Measurements from ENCODE around the gene AMT. TPM values are rescaled to one million over a fixed set of nuclear protein-coding genes. Genes with fewer than 3 reads are reported as not detected.

The AMT gene
- total RNA-seq, 4 donors from 2014 or later: 0.32 to 11.4 (median 7.6) TPM

DNA sequence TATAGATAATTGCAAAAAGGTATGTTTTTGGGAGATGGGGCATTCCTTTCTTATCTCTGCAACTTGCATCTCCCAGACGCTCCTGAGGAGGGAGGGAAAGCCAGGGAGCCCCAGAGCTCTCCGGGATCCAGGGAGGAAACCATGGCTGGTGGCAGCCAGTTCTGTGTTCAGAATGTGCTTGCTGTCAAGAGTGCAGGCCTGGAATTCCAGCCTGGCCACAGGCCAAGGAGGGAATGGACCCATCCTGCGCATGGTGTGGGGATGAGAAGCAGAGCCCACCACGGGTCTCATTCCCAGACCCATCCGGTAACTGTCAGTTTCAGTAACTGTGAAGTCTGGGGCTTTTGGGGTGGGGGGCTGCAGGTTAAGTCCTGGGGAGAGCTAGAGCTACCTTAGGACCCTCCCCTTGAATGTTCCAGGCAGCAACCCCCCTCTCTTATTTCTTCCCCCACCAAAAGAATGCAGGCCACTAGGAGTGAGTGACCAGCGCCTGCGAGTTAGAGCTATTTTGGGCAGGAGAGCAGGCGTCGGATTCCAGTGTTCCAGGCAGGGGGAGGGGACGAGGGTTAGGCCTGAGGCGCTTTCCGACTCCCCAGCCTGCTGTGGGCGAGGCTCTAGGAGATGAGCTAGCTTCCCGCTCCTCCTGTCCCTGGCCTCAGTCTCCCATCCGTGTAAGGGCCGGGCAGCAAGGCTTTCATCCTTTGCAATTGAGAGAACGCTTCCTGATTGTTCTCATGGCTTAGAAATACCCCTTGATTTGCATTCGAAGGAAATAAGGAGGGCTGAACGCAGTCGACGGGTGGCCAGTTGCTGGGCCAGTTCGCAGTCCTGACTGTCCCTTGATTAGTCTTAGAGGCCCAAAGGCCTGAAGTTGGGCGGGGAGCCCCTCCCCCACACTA, 47.0 kb upstream of the AMT start:
- Histone ChIP-seq H3K27me3 (no peaks in the 10 kb centered on the region), H3K4me1 (peaks cover 0 to 50% (median 27%) of the 10 kb centered on the region in 3 donors), H3K27ac (peak overlapping the region; percentile 91 to 99 (median 98)), H3K36me3 (no peaks in the 10 kb centered on the region), H3K4me3 (peak overlapping the region; percentile 29 to 89), H3K9me3 (no peaks in the 10 kb centered on the region)
- TF ChIP-seq POLR2A (IDR thresholded peaks at IDR 0.05) (peak in 1 of 2 donors; percentile 18), CTCF (IDR thresholded peaks at IDR 0.05) (no peak), EP300 (IDR thresholded peaks at IDR 0.05) (no peak), POLR2AphosphoS5 (IDR thresholded peaks at IDR 0.05) (no peak)
- WGBS, 2 donors (ENCODE audit: low coverage in 1 of 2): 0% methylated on average over 2 to 8 of the region's 23 CpGs
- ATAC-seq: peak; percentile 69

DNA sequence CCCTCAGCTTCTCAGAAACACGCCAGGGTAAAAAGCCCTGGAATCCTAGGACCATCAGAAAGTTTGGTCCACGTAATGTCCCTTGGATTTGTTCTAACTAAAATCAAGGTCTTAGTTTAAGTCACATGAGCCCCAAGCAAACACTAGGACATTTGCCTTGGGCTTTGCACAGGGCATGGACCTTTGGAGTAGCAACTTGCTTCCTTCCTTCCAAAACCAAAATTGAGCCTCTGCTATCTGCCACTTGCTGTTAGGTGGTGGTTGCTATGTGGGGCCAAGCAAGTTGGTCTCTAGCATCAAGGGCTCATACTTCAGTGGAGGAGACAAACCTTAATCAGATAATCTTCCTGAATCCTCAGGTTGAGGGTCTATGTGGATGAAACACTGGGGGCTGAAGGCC, 43.8 kb upstream of the AMT start:
- H3K27ac ChIP-seq: peak overlapping the region in 3 of 4 donors; percentile 35 to 99 (median 43)
- H3K27me3 ChIP-seq: no peaks in the 10 kb centered on the region
- no peak overlapping the region for H3K4me3 ChIP-seq
- no peak for TF ChIP-seq CTCF (IDR thresholded peaks at IDR 0.05)
- TF ChIP-seq POLR2AphosphoS5 (IDR thresholded peaks at IDR 0.05): no peak
- TF ChIP-seq POLR2A (IDR thresholded peaks at IDR 0.05): no peak
- no peak for TF ChIP-seq EP300 (IDR thresholded peaks at IDR 0.05)
- peaks cover 0 to 41% (median 16%) of the 10 kb centered on the region in 3 donors for H3K4me1 ChIP-seq
- ATAC-seq: no peak
- no peaks in the 10 kb centered on the region for H3K9me3 ChIP-seq
- H3K36me3 ChIP-seq: no peaks in the 10 kb centered on the region
- no CpG with 5 or more reads among the region's 2 CpGs for WGBS, 2 donors (ENCODE audit: low coverage in 1 of 2)

DNA sequence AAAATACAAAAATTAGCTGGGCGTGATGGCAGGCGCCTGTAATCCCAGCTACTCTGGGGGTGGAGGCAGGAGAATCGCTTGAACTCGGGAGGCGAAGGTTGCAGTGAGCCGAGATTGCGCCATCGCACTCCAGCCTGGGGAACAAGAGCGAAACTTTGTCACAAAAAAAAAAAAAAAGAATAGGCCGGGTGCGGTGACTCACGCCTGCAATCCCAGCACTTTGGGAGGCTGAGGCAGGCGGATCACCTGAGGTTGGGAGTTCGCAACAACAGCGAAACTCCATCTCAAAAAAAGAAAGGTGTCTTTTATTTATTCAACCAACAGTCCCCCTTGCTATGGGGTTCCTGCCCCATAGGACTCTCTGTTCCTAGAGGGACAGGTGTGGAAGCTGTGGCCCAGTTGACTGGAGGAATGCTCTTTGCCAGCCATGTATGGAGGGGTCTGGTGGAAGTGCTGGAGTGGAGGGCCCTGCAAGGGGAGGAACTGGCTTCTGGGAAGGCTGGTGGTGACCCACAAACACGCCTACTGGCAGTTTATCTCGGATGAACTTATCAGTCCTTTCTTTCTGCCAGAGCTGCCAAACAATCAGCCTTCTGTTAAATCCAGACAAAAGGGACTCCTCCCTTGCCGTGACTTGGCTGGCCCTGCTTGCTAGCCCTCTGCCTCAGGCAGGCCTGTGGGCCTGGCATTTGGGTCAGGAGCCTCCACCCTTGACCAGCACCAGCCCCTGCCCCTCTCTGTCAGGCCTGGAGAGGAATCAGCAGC, 43.2 kb upstream of the AMT start:
- H3K4me3 ChIP-seq: no peak overlapping the region
- H3K27ac ChIP-seq: peak overlapping the region in 3 of 4 donors; percentile 35 to 99 (median 43)
- H3K36me3 ChIP-seq: no peaks in the 10 kb centered on the region
- WGBS, 2 donors (ENCODE audit: low coverage in 1 of 2): 80 to 86% methylated on average over 1 to 15 of the region's 18 CpGs
- no peaks in the 10 kb centered on the region for H3K9me3 ChIP-seq
- H3K27me3 ChIP-seq: no peaks in the 10 kb centered on the region
- H3K4me1 ChIP-seq: peaks cover 0 to 40% (median 15%) of the 10 kb centered on the region in 3 donors
- ATAC-seq: no peak
- TF ChIP-seq CTCF (IDR thresholded peaks at IDR 0.05) (no peak), POLR2A (IDR thresholded peaks at IDR 0.05) (no peak), EP300 (IDR thresholded peaks at IDR 0.05) (no peak), POLR2AphosphoS5 (IDR thresholded peaks at IDR 0.05) (no peak)

DNA sequence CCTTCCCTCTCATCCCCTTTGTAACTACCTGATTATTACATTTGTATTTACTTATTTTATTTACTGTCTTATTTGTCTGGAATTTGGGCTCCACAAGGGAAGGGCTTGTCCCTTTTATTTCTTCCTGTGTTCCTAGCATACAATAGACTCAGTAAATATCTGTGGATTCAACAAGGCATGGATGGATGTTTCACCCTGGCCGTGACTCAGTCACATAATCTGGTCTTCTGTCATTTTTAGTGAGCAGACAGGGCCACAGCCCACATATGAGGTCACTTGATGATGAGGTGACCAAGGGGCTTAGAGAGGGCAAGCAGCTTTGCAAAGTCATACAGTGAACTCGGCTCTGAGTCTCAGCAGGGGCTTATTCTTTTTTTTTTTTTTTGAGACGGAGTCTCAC, 39.9 kb upstream of the AMT start:
- no peak for TF ChIP-seq CTCF (IDR thresholded peaks at IDR 0.05)
- TF ChIP-seq POLR2AphosphoS5 (IDR thresholded peaks at IDR 0.05): no peak
- no peak for TF ChIP-seq POLR2A (IDR thresholded peaks at IDR 0.05)
- TF ChIP-seq EP300 (IDR thresholded peaks at IDR 0.05): no peak
- Histone ChIP-seq H3K27me3 (no peaks in the 10 kb centered on the region), H3K36me3 (no peaks in the 10 kb centered on the region), H3K27ac (peak overlapping the region in 1 of 4 donors; percentile 47), H3K4me1 (peaks cover 0 to 15% (median 0%) of the 10 kb centered on the region in 3 donors), H3K9me3 (no peaks in the 10 kb centered on the region), H3K4me3 (no peak overlapping the region)
- ATAC-seq: no peak
- 71% methylated on average over 1 of the region's 3 CpGs; no CpG with 5 or more reads in 1 of the 2 donors for WGBS, 2 donors (ENCODE audit: low coverage in 1 of 2)

All from gastroesophageal sphincter (tissue), 4 donors.